NCI-H524 (cell line): ENCODE data around the gene AKT1S1.
A peak's percentile ranks its signal among the peaks of the same experiment; 100 is the strongest.

Experiments
- DNase-seq, 2 experiments: peaks; one replicate each; lab custom pipeline; 2025; lab: John Stamatoyannopoulos, UW

Gene AKT1S1

DNA sequence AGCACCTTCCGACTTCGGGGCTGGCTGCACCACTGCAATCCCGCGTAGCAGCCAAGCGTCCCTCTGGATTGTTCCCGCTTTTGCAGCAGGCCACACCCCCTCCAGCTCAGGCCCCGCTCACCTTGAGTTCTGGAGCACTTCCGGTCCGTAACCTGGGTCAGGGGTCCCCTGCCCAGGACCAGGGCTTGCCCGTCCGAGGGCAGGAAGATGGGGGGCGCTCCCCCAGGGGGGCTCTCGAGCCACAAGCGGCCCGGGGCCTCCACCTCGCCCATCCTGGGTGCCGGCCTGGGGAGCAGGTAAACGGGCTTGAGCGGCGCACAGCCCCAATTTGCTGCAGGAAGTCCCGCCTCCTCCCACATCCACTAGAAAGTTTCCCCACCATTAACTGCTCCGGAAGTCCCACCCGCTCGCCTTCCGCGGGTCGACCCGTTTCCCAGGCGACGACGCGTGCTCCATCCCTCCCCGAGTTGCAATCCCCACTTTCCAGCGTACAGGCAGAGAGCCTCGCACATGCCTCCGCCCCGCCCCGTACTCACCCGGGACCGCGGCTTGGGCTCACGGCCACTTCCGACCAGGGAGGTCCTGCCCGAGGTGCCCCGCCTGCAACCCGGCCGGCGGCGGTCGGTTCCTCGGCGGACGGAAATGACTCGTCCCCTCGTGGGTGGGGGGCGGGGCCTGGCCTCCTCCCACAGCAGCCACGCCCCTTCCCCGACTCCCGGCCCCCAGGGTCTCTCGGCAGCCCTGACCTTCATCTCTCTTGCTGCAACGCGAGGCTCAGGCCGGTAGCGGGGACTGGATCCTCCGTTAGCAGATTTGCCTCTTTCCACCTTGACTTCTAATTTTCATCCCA lies 10.0 kb downstream of the AKT1S1 start, which contains the start of gene PNKP:
Gene PNKP (minus strand): TSS at position 644 of the 850 bp plus-strand sequence. CDS start 372 bp downstream, at position 272.
- DNase-seq = peak; percentile 94

DNA sequence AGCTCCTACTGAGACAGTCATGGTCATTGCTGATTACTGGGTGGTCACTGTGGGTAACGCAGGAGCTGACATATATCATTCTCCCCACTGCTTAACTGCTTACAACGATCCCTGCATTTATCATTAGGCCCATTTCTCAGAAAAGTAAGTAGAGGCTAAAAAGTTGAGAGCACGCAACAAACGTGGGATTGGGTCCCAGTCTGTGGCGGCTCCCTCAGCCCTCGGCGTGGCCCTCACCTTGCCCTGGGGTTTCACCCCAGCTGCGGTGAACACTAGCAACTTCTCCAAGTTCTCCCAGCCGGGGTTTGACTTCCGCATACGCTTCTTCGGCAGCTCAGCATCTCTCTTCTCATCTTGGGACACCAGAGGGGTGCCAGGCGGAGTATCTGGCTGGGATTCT lies 12.3 kb downstream of the AKT1S1 start:
- DNase-seq = no peak

DNA sequence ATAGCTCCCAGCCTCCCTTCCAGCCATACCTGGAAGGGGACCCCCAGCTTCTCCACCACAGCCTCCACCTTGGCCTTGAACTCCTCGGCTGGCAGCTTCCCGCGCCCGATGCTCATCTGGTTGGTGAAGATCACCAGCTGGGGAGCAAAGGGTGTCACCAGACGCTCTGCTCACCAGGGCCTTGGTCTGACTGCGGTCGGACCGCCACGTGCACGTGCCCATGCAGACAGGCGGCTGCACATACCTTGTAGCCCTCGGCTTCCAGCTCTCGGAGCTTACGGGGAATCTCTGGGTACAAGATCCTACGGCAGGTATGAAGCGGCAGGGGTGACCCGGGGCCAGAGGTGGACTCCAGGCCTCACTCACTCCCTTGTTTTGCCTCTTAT lies 13.2 kb downstream of the AKT1S1 start:
- DNase-seq = no peak

DNA sequence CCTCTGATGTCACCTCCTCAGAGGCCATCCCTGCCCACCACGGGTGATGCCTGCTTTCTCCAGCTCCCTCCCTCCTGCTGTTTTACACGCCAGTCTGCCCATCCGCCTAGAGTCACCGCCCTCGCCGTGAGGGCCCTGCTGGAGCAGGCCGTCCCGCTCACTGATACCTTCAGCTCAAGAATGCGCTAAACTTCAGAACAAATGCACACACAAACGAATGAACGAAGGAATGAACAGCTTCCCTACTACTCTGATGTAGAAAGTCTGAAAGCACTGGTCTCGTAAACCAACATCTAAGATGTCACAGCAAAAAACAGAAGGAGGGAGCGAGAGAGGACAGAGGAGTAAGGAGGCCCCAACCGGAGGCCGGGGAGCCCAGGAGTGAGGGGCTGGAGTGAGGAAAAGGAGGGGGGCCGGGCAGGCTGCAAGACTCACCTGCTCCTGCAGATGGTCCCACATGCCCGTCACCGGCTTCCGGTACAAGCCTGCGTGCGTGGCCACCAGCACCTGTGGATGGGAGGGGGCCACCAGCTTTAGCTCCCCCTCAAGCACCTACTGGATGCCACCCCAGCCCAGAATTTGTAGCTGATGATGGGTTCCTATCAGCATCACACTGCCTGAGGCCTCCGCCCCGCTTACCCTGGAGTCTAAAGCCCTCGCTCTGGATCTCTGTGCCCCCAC lies 13.8 kb downstream of the AKT1S1 start:
- no peak for DNase-seq

DNA sequence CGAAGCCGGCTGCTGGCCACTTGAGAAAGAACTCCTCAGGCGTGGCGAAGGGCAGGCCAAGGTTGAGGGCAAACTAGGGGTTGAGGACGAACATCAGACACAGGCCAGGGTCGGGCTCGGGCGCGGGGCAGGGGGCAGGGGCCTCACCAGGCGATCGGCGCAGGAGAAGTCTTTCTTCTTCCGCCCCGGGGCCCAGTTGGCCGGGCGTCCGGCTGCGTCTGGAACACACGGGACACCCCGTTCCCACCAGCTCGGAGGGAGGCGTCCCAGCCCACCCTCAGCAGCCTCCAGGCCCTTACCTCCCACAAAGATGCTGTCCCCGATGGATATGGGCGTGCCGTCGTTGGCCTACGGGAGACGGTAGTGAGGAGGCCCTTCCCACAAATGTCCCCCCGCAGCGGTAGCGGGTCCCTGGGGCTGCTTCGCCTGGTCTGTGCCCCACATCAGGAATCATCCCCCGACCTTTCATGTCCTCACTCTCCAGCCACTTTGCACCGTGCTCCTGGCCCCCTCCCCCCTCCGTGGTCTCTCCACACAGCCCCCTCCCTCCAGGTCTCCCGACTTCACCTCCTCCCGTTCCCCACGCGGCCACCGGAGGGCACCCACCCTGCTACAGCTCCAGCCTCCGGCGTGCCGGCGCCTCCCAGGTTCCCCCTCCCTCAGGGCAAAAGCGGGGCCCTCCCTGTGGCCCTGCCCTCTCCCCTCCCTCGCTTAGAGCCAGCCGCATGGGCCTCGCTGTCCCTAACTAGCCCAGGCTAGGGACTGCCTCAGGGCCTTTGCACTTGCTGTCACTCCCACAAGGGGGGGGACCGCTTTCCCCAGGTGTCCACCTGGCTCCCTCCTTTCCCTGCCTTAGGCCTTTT lies 14.5 kb downstream of the AKT1S1 start:
- DNase-seq = no peak

DNA sequence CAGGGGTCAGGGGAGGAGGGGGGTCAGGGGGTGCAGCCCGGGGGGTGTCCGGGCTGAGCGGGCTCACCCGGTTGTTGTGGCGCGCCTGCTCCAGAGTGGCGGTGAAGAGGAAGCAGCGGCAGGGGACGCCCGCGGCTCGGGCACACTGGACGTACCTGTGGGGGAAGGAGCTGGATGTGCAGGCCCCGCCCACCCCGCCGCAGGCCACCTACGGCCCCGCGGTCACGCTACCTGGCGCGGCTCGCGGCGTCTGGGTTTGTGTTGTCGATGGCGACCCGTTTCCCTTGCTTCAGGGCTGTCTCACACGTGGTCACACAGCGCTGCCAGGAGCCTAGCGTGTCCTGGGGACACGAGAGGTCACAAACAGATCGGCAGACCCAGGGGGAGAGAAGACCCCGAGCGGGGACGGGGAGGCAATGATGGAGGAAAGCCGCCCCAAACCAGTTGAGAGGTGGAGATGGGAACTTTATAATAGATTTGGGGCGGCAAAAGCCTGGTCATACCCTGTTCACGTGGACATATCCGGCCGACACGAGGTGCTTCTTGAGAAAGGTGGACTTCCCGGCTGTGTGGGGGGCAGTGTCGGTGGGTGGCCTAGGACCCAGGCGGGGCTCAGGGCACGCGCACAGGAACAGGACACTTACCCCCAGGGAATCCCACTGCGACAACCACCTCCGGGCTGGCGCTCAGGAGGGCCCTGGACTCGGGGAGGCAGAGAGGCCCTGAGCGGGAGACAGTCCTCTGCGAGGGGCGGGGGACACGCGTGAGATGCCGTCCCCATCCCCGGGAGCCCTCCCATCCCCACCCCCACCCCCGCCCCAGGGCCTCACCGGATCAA lies 15.4 kb downstream of the AKT1S1 start:
- no peak for DNase-seq

DNA sequence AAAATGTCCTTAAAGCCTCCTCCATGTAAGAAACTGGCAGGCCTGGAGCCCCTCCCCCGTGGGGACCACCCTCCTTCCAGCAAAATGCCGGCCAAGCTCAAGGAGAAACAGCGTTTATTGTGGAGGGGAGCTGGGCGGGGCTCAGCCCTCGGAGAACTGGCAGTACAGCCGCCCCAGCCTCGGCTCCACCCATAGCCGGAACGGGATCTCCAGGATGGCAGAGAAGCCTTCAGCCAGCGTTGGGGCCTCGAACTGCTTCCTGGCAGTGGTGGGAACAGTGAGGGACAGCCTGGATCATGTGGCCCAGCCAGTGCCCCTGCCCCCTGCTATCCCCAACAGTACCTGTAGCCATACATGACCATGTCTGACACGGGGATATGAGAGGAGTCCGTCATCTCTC lies 16.0 kb downstream of the AKT1S1 start:
- DNase-seq = no peak

DNA sequence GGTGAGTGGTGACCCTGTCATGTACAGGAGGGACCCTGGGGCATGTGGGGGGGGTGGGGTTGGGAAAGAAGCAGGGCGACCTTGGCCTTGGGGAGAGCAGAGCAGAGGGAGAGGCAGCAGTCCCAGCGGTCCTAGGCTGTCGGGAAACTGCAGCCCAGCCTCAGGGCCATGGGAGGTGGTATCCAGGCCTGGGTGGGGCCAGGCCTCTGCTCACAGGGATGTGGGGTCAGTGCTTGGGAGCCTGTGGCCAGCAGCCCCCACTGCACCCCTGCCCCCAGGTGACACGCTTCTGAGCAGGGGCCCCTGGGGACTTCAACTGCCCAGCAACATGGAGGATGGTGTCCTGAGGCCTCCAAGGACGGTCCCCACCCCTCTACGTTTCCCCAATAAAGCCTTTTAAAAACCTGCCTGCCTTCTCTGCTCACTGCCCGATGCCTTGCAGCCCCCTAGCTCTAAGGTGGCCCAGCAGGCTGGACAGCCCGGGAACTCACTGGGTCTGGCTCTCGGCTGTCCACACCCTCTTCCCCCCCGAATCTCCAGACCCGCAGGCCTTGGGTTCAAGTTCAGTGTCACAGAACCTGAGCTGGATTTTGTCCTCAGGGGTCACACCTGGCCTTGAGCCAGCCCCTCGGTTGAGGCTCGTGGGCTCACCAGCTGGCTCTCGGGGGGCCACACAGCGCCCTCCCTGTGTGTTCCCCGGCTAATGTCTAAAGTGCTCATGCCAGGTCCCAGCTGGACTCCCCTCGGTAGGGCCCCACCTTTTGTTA lies 16.6 kb downstream of the AKT1S1 start:
- DNase-seq = no peak

DNA sequence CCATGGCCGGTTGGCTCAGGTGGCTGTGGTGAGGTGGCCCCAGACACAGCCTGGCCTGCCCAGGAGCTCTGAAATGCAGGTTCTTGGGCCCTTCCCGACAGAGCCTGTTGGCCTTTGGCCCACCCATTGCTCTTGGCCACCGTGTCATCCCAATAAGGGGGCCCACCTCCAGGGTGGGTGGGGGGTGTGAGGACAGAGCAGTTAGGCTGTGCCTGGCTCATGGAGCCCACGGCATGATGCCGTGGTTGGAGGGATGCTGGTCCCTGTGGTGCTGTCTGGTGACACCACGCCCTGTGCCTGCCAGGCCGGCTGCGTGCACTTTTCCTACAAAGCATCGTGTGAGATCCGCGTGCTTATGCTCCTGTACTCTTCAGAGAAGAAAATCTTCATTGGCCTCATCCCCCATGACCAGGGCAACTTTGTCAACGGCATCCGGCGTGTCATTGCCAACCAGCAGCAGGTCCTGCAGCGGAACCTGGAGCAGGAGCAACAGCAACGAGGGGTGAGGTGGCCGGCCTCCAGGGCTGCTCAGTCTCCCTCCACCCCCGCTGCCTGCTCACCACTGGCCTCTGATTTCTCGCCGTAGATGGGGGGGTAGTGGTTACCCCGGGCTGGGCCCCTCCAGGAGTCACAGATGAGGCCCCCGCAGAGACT lies 17.3 kb downstream of the AKT1S1 start:
- DNase-seq = no peak

DNA sequence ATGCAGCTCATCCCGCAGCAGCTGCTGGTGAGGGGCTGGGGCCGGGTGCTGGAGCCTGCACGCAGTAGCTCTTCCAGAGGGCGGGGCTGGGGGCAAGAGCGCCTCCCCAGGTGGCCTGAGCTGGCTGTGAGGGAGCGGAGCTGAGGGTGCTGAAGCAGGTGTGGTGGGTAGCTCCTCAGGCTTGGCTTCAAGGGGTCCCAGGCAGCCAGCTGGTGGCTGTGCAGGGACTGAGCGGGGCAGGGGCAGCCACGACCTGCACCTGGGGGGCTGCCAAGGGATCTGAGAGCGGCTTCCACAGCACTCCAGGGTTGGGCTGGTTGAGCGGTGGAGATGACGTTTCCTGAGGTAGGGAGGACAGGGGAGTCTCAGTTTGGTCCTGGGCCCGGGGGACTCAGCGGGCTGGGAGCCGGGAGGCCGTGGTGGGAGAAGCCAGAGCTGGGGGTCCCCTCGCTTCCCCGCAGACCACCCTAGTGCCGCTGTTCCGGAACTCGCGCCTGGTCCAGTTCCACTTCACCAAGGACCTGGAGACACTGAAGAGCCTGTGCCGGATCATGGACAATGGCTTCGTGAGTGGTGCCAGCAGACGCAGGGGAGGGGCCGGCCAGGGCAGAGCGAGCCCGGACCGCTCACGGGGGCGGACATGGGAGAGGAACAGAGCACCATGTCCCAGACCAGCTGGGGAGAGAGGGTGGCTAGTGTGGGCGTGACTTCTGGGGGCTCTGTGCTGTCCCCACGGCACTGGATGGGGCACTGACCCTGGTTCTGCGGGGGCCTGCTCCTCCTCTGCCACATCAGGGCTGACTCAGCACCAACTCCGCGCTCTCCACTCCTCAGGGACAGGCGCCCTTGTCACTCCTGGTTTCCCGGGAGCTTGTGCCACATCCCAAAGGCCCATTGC lies 18.8 kb downstream of the AKT1S1 start:
- no peak for DNase-seq

DNA sequence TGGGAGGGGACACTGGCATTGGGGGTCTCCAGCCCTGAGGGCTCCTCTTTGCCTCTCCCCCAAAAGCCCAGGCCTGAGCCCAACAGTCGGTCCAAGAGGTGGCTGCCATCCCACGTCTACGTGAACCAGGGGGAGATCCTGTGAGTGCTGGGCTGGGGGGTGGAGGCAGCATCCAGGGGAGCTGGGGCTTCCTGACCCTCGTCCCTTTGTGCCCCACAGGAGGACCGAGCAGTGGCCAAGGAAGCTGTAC lies 19.4 kb downstream of the AKT1S1 start:
- no peak for DNase-seq

DNA sequence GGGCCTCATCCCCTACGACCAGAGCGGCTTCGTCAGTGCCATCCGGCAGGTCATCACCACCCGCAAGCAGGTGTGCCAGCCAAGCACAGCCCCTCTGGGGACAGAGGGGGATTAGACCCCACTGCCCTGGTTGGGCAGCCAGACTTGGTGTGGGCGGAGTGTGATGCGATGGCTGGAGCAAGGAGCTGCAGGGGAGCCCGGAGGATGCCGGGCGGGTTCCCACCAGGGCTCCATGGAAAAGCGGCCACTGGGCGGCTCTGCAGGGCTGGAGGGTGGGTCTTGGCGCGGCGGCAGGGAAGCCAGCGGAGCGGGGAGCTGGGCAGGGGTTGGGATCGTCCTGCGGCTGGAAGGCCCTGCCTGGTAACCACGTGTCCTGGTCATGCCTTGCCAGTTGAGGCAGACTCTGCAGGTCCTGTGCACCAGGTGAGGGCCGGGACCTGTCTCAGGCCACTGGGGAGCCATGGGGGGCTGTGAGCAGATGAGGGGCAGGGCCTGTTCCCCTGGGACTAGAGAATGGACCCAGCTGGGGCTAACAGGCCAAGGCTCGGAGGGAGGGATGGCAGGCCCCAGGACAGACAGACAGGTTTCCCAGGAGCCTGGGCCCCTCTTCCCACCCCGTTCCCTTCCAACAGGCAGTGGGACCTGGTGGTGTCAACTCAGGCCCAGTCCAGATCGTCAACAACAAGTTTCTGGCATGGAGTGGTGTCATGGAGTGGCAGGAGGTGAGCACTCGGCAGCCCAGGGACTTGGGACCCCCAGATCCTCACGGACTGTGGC lies 19.9 kb downstream of the AKT1S1 start:
- DNase-seq = no peak

DNA sequence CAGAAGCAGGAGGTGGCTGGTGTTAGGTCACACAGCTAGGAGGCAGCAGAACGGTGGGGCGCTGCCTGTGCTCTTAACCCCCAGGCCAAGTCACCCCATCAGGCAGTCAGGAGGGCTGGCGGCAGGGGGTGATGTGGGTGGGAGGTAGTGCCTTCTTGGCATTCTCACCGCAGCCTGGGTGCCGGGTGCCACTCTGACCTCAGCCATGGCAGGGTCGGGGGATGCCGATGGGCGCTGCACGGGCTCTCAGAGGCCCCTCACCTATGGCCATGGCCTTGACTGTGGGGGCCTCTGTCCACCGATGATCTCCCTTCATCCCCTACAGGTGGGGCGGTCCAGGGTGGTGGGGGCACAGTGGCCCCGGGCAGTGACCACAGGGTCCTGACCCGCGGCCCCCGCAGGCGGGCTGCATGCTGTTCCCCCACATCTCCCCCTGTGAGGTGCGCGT lies 20.6 kb downstream of the AKT1S1 start:
- DNase-seq = no peak

DNA sequence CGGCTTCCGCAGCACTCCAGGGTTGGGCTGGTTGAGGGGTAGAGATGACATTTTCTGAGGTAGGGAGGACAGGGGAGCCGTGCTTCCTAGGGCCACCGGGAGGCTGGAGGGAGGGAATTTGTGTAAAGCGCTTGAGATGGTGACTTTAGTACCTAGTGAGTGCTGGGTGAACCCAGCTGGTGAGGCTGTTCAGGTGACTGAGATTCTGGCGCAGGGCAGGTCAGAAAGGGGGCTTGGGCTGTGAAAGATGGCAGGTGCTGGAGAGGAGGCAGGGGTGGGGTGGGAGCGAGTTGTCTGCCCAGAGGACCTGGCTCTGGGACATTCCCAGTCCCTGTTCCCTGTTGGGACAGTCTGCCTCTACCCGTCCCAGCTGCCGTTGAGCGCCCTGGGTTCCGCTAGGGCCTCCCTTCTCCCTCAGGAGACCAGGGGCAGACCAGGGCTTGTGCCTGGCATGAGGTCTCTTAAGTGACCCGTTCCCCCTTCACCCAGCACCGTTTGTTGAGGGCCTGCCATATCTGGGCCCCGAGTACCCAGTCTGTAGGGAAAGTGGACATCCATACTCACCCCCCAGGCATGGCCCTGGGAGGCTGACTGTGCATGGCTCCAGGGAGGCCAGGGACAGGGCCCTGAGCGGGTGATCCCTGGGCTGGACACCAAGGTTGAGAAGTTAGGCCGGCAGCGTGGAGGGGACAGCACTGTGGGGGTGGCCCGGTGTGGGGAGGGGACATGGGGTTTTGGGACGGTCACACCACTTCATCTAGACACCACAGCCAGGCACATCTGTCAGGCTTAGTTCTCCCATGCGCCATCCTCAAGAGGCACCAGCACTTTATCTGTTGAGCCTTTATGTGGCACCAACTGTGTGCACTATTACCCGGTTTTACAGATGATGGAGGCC lies 21.2 kb downstream of the AKT1S1 start:
- no peak for DNase-seq

DNA sequence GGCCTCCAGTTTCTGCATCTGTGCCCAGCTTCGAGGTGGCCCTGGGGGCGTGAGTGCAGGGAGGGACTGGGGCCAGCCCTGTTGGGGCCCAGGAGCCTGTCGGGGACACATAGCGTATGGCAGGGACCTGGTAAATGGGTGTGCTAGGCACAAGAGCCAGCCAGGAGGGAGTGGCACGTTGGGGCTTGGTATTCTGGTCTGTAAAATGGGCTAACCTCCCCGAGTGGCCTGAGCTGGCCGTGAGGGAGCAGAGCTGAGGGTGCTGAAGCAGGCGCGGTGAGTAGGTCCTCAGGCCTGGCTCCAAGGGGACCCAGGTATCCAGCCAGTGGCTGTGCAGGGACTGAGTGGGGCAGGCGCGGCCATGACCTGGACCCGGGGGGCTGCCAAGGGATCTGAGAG lies 21.9 kb downstream of the AKT1S1 start:
- DNase-seq = no peak

DNA sequence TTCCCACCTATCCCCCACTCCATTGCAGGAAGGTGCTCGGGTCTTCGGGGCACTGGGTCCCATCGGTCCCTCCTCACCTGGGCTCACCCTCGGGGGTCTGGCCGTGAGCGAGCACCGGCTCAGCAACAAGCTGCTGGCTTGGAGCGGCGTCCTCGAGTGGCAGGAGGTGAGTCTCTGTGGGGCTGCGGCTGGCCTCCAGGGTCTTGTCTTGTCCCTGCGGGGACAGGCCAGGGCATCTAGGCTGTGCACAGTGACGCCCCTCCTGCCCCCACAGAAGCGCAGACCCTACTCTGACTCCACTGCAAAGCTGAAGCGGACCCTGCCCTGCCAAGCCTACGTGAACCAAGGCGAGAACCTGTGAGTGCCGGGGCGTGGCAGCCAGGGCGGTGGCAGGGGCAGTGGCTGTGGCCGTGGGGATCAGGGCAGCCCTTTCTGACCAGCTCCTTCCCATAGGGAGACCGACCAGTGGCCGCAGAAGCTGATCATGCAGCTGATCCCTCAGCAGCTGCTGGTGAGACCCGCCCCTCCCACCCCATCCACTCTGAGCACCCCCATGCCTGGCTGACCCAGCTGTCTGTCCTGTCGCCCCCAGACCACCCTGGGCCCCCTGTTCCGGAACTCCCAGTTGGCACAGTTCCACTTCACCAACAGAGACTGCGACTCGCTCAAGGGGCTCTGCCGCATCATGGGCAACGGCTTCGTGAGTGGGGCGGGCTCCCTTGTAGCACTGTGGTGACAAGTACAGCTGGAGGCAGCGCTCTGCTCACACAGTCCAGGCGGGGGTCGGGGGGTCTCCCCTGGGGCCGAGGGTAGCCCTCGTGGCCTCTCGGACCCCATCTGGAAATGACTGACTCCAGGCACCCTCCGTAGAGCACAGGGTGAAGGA lies 22.5 kb downstream of the AKT1S1 start:
- DNase-seq = no peak
